ENCODE measurements around the gene GPR84. TPM values are rescaled to one million over a fixed set of nuclear protein-coding genes. Genes with fewer than 3 reads are reported as not detected.

Gene GPR84
- total and polyA plus RNA-seq, 2 donors (not counting 3 experiments of a cell fraction or from before 2014, with no cell fraction given), result not detected

GRCh38 chr12:54379398-54380201, 15.3 kb upstream of the GPR84 start:
- Histone ChIP-seq H3K4me2 (ENCODE audit: insufficient read depth, low read length) (peak overlapping the region; percentile 87), H3K4me1 (ENCODE audit: control insufficient read depth, extremely low read depth, insufficient read depth, low read length) (peaks cover 4% of the 10 kb centered on the region), H3K27ac (ENCODE audit: insufficient read depth, low read depth, low read length) (no peak overlapping the region), H3K79me2 (ENCODE audit: control insufficient read depth, insufficient read depth, low read length) (no peaks in the 10 kb centered on the region), H3K9me3 (replicated peaks; ENCODE audit: control insufficient read depth, insufficient read depth, low read length) (no peaks in the 10 kb centered on the region), H3K36me3 (ENCODE audit: control insufficient read depth in 2 of 2, extremely low read depth in 1 of 2, insufficient read depth in 2 of 2, low read length in 2 of 2) (no peaks in the 10 kb centered on the region), H3K9ac (replicated peaks; ENCODE audit: extremely low read depth, insufficient read depth, low read length) (peak overlapping the region; percentile 22), H3K27me3 (ENCODE audit: control insufficient read depth in 2 of 2, insufficient read depth in 2 of 2, low read length in 2 of 2) (no peaks in the 10 kb centered on the region), H3K4me3 (replicated peaks in 1 of 3; ENCODE audit: insufficient read depth in 1 of 3, low read depth in 1 of 3, low read length in 3 of 3) (peak overlapping the region in 2 of 3 experiments; percentile 10 to 47), H3K9me1 (replicated peaks; ENCODE audit: control insufficient read depth, extremely low read depth, insufficient read depth, low read length) (no peaks in the 10 kb centered on the region), H2AFZ (ENCODE audit: low read depth, low read length) (peak overlapping the region; percentile 67), H4K20me1 (replicated peaks; ENCODE audit: control insufficient read depth, extremely low read depth, insufficient read depth, low read length) (no peaks in the 10 kb centered on the region)
- dilution Hi-C loops (cut with MboI; ENCODE audit: extremely low pct_ligation_motif_present, low sequenced_read_pairs) (no loop called here), intact Hi-C loops (cut with micrococcal nuclease) (loop anchor here (1.0 kb wide), 3 partner anchors 9 to 60 kb away; no protein-coding TSS in a partner anchor)
- ChIA-PET CTCF (interaction anchor here (0.7 to 4.6 kb wide), 47 partner anchors 8 to 374 kb away, joined by 3 to 142 read pairs (median 4); partner anchors contain the start of gene COPZ1), POLR2A (interaction anchor here (1.0 to 1.4 kb wide), 2 partner anchors 9 to 32 kb away, joined by 3 to 5 read pairs; no protein-coding TSS in a partner anchor)
- peak; percentile 83 for DNase-seq (ENCODE audit: low read depth, low spot score)
- peak; percentile 18 for TF ChIP-seq POLR2AphosphoS5 (IDR thresholded peaks at IDR 0.05; ENCODE audit: insufficient read depth, low read depth, low read length)
- TF ChIP-seq MAX (IDR thresholded peaks at IDR 0.05; ENCODE audit: insufficient read depth, insufficient read length), result no peak
- TF ChIP-seq, protein P1, sequence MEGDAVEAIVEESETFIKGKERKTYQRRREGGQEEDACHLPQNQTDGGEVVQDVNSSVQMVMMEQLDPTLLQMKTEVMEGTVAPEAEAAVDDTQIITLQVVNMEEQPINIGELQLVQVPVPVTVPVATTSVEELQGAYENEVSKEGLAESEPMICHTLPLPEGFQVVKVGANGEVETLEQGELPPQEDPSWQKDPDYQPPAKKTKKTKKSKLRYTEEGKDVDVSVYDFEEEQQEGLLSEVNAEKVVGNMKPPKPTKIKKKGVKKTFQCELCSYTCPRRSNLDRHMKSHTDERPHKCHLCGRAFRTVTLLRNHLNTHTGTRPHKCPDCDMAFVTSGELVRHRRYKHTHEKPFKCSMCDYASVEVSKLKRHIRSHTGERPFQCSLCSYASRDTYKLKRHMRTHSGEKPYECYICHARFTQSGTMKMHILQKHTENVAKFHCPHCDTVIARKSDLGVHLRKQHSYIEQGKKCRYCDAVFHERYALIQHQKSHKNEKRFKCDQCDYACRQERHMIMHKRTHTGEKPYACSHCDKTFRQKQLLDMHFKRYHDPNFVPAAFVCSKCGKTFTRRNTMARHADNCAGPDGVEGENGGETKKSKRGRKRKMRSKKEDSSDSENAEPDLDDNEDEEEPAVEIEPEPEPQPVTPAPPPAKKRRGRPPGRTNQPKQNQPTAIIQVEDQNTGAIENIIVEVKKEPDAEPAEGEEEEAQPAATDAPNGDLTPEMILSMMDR (IDR thresholded peaks at IDR 0.05; ENCODE audit: extremely low read depth in 1 of 2, insufficient read depth in 1 of 2, low read depth in 1 of 2, low read length in 2 of 2), result peak; percentile 100
- no TSS peak for BruUV-seq (replicated peaks)
- FAIRE-seq, result peak; percentile 80

Measured in endothelial cell of umbilical vein (primary cell).